HG03108 (cell line): Measurements from ENCODE around the gene FAM181B.

Experiments used
- ATAC-seq: cut with Tn5 transposase; IDR thresholded peaks from one replicate; pipeline ENCODE4 v1.9.1; 2021; ENCODE audit warnings: moderate library complexity; ENCODE audit not compliant: unreplicated experiment

Gene FAM181B

DNA sequence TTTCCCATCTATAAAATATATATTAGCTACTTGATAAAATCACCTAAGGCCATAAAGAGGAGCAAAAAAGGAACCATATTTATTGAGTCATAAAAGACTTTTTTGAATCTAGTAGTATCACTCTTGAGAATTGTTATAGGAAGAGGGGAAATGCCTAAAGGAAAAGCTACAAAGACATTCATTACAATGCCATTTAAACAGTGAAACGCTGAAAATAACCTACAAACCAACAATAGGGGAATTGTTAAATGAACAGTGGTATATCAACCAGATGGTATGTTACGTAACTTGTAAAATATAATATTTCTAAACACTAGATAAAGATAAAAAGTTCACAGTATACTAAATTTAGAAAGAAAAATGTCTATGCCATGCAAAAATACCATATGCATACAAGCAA lies 47.5 kb downstream of the FAM181B start:
- ATAC-seq: no peak

DNA sequence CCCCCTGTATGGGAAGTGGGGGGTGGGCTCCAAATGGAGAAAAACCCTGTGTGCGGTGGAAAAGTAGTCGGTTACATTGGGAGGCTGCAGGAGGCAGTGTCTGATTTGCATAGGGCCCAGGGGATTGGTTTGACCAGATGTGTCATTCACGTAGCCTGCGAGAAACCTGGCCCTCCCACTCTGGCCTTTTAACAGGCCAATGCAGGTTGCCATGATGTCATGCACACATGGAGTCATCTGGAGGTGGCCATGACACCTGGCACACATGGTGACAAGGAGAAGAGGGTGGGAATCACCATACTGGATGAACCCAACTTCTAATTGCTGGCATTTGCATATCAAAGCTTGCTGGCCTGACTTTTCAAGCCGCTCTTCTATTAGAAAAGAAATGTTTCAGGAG lies 50.6 kb downstream of the FAM181B start:
- ATAC-seq: no peak

DNA sequence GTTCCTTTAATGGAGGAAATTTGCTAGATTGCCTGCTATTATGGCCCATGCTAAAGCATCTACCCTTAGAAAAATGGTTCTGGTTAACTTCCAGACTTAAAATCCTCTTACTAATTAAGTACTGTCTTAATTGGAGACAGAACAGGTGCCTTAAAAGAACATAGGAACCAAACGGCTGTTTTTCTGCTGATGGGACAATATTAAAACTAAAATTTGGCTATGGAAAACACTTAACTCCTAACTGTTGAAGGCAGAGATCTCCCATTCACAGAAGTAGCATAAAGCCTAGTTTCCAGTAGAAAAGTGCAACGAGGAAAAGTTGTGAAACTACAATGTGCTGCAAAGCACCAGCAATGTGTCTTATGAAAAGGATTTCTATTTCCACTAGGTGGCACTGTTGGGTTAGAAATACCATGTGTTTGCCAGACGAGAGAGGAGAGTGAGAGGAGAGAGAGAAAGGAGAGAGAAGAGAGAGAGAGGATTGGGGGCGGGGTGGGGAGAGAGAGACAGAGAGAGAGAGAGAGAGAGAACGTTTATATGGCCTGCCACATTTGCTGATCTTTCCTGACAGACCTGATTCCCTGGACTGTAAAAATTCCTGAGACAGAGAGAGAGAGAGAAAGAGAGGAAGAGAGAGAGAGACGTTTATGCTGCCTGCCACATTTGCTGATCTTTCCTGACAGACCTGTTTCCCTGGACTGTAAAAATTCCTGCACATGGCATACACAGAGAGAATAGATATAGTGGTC lies 51.5 kb downstream of the FAM181B start:
- peak; percentile 73 for ATAC-seq

DNA sequence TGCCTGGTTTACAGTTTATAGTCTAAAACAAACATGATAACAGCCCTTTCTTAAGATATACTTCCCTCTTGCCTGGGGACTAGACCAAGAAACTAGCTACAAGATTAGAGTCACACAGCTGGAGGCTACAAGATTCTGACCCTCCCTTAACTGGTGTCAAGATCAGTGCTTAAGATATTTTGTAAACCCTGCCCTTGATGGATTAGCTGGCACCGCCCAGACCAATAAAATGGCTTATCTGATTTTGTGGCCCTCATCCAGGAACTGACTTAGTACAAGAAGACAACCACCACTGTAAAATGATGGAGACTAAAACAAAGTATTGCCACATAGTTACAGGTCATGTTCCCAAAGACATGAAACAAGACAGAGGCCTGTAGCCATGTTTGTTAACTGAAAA lies 53.4 kb downstream of the FAM181B start:
- ATAC-seq: no peak
